Thymus (tissue), 11 donors: ENCODE measurements around the gene COX4I1. TPM values are rescaled to one million over a fixed set of nuclear protein-coding genes. Genes with fewer than 3 reads are reported as not detected.

ENCODE experiments used
- DNase-seq, 9 donors: peaks; one replicate each; pipeline ENCODE4 v3.0.0-alpha.2; 2013; ENCODE audit warnings: low spot score in 9 of 9, low read depth in 6 of 9, missing footprints in 1 of 9
- H3K27ac ChIP-seq, 2 donors: one replicate each; pipeline ENCODE4 v1.5.1; 2013; ENCODE audit warnings: control low read depth in 1 of 2, low read depth in 1 of 2, low read length in 1 of 2, mild to moderate bottlenecking in 1 of 2, moderate library complexity in 1 of 2
- H3K27me3 ChIP-seq, 2 donors: one replicate each; pipeline ENCODE4 v1.5.1; 2013; ENCODE audit warnings: low read length in 1 of 2; ENCODE audit not compliant: control insufficient read depth in 2 of 2, insufficient read depth in 1 of 2
- H3K36me3 ChIP-seq, 2 donors: one replicate each; pipeline ENCODE4 v1.5.1; 2013; ENCODE audit warnings: low read length in 1 of 2, mild to moderate bottlenecking in 1 of 2, moderate library complexity in 1 of 2; ENCODE audit not compliant: control insufficient read depth in 2 of 2, insufficient read depth in 2 of 2
- H3K4me1 ChIP-seq, 2 donors: one replicate each; pipeline ENCODE4 v1.5.1; 2013; ENCODE audit warnings: low read length in 2 of 2; ENCODE audit not compliant: control insufficient read depth in 2 of 2, insufficient read depth in 2 of 2
- H3K4me3 ChIP-seq, 2 donors: one replicate each; pipeline ENCODE4 v1.5.1; 2013; ENCODE audit warnings: low read length in 2 of 2, control low read depth in 1 of 2, mild to moderate bottlenecking in 1 of 2
- H3K9me3 ChIP-seq, 2 donors: one replicate each; pipeline ENCODE4 v1.5.1; 2013; ENCODE audit warnings: low read length in 1 of 2, mild to moderate bottlenecking in 1 of 2; ENCODE audit not compliant: control insufficient read depth in 2 of 2, insufficient read depth in 1 of 2
- WGBS: extraction: QIAGEN DNeasy Blood & Tissue Kit; methylation state at CpG from one replicate; pipeline ENCODE4 v1.1.7; 2013; 5-methylcytosine and 5-hydroxymethylcytosine counted together
- polyA plus RNA-seq: library from polyadenylated mRNA; stranded (reverse); fragments of 200-250 nt; gene quantifications from one replicate; pipeline ENCODE4 v1.2.3, GENCODE V29; 2013
- total RNA-seq: library from RNA; stranded (reverse); fragments of 120-200 nt; gene quantifications from one replicate; pipeline ENCODE4 v1.2.4, GENCODE V29; 2013
- donor health status: healthy.

Gene COX4I1
- total and polyA plus RNA-seq, 2 donors: 565 to 890 TPM

- Histone ChIP-seq H3K27ac (no peak overlapping the region), H3K4me1 (peaks cover 3 to 14% of the 10 kb centered on the region in 2 donors), H3K36me3 (no peaks in the 10 kb centered on the region), H3K27me3 (peaks cover 0 to 11% of the 10 kb centered on the region in 2 donors), H3K4me3 (no peak overlapping the region), H3K9me3 (peaks cover 0 to 3% of the 10 kb centered on the region in 2 donors)
- no peak for DNase-seq
Measured at GRCh38 chr16:85844169-85844481, 44.6 kb downstream of the COX4I1 start.

- no peaks in the 10 kb centered on the region for H3K36me3 ChIP-seq
- no peak overlapping the region for H3K4me3 ChIP-seq
- H3K4me1 ChIP-seq: peaks cover 3 to 14% of the 10 kb centered on the region in 2 donors
- H3K9me3 ChIP-seq: peaks cover 0 to 3% of the 10 kb centered on the region in 2 donors
- DNase-seq: peak in 7 of 9 donors; percentile 8 to 69 (median 37)
- peaks cover 0 to 9% of the 10 kb centered on the region in 2 donors for H3K27me3 ChIP-seq
- 15% methylated on average over 15 of the region's 15 CpGs for WGBS
- H3K27ac ChIP-seq: peak overlapping the region; percentile 8 to 30
Measured at GRCh38 chr16:85844786-85845185, 45.3 kb downstream of the COX4I1 start.

- peaks cover 0 to 6% of the 10 kb centered on the region in 2 donors for H3K27me3 ChIP-seq
- peaks cover 0 to 3% of the 10 kb centered on the region in 2 donors for H3K9me3 ChIP-seq
- H3K27ac ChIP-seq: no peak overlapping the region
- H3K36me3 ChIP-seq: no peaks in the 10 kb centered on the region
- no peak for DNase-seq
- 93% methylated on average over 20 of the region's 20 CpGs for WGBS
- peaks cover 3 to 14% of the 10 kb centered on the region in 2 donors for H3K4me1 ChIP-seq
- H3K4me3 ChIP-seq: no peak overlapping the region
Measured at GRCh38 chr16:85845266-85845665, 45.8 kb downstream of the COX4I1 start.

GRCh38 chr16:85846461-85846860 lies 47.0 kb downstream of the COX4I1 start:
- Histone ChIP-seq H3K4me1 (peaks cover 3 to 14% of the 10 kb centered on the region in 2 donors), H3K36me3 (no peaks in the 10 kb centered on the region), H3K9me3 (peaks cover 0 to 3% of the 10 kb centered on the region in 2 donors), H3K27ac (no peak overlapping the region), H3K4me3 (no peak overlapping the region), H3K27me3 (peaks cover 0 to 5% of the 10 kb centered on the region in 2 donors)
- DNase-seq: no peak
- 98% methylated on average over 9 of the region's 9 CpGs for WGBS

- H3K4me1 ChIP-seq: peaks cover 3 to 14% of the 10 kb centered on the region in 2 donors
- 83% methylated on average over 15 of the region's 15 CpGs for WGBS
- no peaks in the 10 kb centered on the region for H3K36me3 ChIP-seq
- no peak overlapping the region for H3K4me3 ChIP-seq
- DNase-seq: no peak
- H3K9me3 ChIP-seq: peaks cover 0 to 3% of the 10 kb centered on the region in 2 donors
- H3K27ac ChIP-seq: no peak overlapping the region
- H3K27me3 ChIP-seq: peaks cover 0 to 5% of the 10 kb centered on the region in 2 donors
Measured at GRCh38 chr16:85847036-85847435, 47.5 kb downstream of the COX4I1 start.

- no peak for DNase-seq
- Histone ChIP-seq H3K27me3 (peaks cover 0 to 5% of the 10 kb centered on the region in 2 donors), H3K9me3 (peaks cover 0 to under 1% of the 10 kb centered on the region in 2 donors), H3K27ac (no peak overlapping the region), H3K36me3 (no peaks in the 10 kb centered on the region), H3K4me1 (peaks cover 3 to 14% of the 10 kb centered on the region in 2 donors), H3K4me3 (no peak overlapping the region)
- 65% methylated on average over 39 of the region's 39 CpGs for WGBS
Measured at GRCh38 chr16:85847681-85848601, 48.4 kb downstream of the COX4I1 start.

- peaks cover 3 to 14% of the 10 kb centered on the region in 2 donors for H3K4me1 ChIP-seq
- DNase-seq: no peak
- 74% methylated on average over 9 of the region's 9 CpGs for WGBS
- peaks cover 0 to 2% of the 10 kb centered on the region in 2 donors for H3K27me3 ChIP-seq
- H3K27ac ChIP-seq: no peak overlapping the region
- H3K4me3 ChIP-seq: no peak overlapping the region
- H3K36me3 ChIP-seq: no peaks in the 10 kb centered on the region
- no peaks in the 10 kb centered on the region for H3K9me3 ChIP-seq
Measured at GRCh38 chr16:85848986-85849385, 49.5 kb downstream of the COX4I1 start.

- Histone ChIP-seq H3K36me3 (no peaks in the 10 kb centered on the region), H3K27me3 (peaks cover 0 to 2% of the 10 kb centered on the region in 2 donors), H3K9me3 (no peaks in the 10 kb centered on the region), H3K4me3 (no peak overlapping the region), H3K27ac (no peak overlapping the region), H3K4me1 (peaks cover 3 to 14% of the 10 kb centered on the region in 2 donors)
- DNase-seq: no peak
- WGBS: 91% methylated on average over 8 of the region's 8 CpGs
Measured at GRCh38 chr16:85849388-85849787, 49.9 kb downstream of the COX4I1 start.

- DNase-seq: no peak
- WGBS: 88% methylated on average over 5 of the region's 5 CpGs
- H3K36me3 ChIP-seq: no peaks in the 10 kb centered on the region
- no peak overlapping the region for H3K27ac ChIP-seq
- no peak overlapping the region for H3K4me3 ChIP-seq
- peaks cover 0 to 5% of the 10 kb centered on the region in 2 donors for H3K4me1 ChIP-seq
- peaks cover 0 to 2% of the 10 kb centered on the region in 2 donors for H3K27me3 ChIP-seq
- no peaks in the 10 kb centered on the region for H3K9me3 ChIP-seq
Measured at GRCh38 chr16:85850344-85850880, 50.9 kb downstream of the COX4I1 start.
